ENCODE measurements around the gene ANK2. TPM values are rescaled to one million over a fixed set of nuclear protein-coding genes. Genes with fewer than 3 reads are reported as not detected.
"Not testable (repeated sequence)": the region's sequence is repeated elsewhere in the genome, so short reads cannot be mapped to it uniquely, and the experiment has no call there.

The ANK2 gene
- total RNA-seq, 1 experiment from 2014 or later = 21.2 TPM

DNA sequence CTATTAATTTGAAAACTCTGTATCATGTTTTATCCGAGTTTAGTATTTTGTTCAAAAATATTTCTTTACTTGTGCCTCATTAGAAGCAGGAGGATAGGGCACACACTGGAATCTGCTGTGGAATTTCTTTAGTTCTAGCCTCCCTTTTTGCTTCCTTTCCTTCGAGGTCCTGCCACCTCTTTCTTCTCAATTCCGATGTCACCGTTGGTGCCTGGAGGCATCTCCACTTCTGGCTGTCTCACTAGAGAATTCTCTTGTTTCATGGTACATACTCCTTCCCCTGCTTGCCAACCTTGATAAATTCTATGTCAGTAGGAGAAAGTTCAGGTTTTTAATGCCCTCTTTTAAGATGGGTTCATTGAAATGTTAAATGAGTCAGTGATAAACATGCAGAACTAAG is 140.1 kb downstream of the ANK2 start:
- no peak for DNase-seq (ENCODE audit: low spot score)

DNA sequence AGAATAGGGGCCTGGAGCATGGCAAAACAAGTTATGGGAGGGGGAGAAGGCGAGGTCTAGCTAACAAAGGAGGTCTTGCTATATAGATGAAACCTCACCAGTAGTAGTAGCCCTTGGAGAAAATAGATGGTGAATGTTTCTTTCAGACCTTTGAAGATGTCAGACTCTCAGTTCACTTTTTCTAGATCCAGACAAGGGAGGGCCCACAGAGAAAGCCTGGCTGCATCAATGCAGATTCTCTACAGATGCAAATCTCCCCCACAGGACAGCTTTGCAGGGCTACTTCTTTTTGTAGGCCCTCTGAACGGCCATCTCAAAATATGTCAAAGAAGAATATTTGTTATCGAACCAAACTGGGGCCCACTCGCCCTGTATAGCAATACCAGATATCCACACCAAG is 159.7 kb downstream of the ANK2 start:
- DNase-seq (ENCODE audit: low spot score) = no peak

DNA sequence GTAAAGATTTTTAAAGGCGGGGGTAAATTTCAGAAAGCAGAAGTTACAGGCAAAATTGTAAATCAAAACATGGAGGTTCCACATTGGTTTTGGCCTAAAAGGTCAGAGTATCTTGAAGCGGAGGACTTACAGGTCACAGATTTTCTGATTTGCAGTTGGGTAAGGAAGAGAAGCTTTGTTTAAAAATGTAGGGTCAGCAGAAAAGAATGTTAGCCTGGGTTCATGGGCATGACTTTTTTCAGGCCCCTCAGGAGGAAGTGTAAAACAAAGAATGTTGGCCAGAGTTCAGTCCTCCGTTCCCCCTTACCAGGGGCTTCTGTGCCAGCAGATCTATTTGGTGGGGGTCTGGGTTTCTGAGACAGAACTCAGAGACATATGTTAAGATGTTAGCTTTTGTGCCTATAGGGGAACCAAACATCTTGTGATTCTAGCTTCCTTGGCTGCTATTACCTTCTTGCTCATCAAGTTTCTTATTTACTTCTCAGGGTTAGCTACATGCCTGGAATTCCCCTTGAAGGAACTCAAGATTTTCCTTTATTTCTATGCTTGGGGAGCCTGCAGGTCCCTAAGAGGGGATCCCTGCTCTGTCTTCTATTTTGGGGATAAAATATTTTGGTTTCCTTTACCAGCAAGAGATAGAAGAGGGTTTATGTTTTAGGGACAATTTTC is 160.3 kb downstream of the ANK2 start:
- no peak for DNase-seq (ENCODE audit: low spot score)

DNA sequence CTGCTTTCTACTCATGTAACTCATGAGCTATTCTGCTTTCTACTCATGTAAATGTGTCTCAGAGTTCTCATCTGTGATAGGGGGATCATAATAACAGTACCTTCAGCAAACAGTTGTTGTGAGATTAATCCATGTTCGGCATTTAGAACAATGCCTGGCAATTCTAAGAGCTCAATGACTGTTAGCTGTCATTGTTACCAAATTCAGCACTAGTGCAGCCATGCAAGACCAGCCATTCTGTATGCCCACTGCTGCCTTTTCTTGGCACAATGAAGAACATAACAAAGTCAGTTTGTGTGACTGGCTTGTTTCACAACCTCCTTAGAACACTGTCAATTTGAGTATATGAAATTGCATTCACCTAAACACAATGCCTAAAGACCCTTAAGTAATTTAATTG is 163.2 kb downstream of the ANK2 start:
- DNase-seq (ENCODE audit: low spot score) = no peak

DNA sequence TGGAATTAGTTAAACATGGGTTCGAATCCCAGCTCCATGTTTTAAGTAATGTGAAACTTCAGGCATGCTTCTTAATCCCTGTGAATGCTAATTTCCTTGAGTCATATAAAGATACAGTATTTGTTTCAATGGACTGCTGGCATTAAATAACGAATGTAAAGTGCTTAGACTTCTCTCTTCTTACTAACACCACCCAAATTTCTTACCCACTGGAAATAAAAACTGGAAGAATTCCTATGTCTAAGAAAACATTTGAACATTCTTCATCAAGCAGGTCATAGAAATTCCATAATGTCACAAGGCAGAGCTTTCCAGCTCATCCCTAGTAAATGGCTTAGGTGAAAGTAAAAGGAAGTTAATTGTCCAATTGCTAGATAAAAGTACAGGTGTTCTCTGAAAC is 172.5 kb downstream of the ANK2 start:
- peak; percentile 55 for DNase-seq (ENCODE audit: low spot score)

DNA sequence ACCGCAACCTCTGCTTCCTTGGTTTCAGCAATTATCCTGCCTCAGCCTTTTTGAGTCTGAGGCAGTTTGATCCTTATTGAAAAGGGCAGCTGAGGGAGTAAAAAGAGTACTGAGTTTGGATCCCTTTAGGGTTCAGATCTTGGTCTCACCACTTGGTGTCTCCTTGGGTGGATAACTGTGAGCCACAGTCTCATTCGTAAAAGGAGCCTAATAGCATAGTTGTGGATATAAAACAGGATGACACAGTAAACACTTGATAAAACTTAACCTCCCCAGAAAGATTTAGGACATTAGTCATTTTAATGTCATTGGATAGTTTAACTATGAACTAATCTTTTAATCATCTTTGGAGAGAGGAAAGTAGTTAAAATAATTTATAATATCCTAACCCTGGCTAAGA is 173.0 kb downstream of the ANK2 start:
- DNase-seq (ENCODE audit: low spot score) = peak; percentile 60

DNA sequence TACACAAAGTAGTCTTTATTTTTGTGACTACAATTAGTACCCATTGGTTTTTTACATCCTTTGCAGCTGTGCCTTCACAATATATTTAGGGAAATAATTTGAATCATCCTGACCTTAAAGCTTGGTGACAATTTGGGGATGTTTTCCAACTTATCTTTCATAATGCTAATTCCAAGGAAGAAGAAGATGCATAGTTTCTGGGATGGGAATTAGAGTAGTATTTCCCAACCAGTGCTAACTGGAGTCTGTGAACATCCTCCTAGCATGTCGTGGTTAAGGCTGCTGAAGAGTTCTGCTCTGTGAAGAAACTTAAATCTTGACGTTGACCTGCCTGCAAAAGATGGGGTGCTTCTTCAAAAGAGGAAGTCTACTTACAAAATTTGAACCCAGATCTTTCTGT is 173.5 kb downstream of the ANK2 start:
- no peak for DNase-seq (ENCODE audit: low spot score)

DNA sequence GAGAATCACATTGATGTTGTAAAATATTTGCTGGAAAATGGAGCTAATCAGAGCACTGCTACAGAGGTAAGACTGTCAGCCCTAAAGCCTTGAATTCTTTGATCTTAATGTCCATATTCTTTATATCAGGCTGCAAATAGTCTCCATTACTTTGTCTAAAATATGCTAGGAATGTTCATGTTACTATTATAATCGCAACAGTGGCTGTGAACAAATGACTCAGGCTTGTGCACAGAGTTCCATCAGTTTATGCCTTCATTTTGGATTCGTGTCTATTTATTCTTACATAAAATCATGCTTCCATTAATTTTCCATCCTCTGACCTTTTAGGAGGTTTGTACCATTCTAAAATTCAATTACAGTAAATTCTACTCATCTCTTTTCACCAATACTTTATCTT is 182.7 kb downstream of the ANK2 start:
- peak; percentile 21 for DNase-seq (ENCODE audit: low spot score)

DNA sequence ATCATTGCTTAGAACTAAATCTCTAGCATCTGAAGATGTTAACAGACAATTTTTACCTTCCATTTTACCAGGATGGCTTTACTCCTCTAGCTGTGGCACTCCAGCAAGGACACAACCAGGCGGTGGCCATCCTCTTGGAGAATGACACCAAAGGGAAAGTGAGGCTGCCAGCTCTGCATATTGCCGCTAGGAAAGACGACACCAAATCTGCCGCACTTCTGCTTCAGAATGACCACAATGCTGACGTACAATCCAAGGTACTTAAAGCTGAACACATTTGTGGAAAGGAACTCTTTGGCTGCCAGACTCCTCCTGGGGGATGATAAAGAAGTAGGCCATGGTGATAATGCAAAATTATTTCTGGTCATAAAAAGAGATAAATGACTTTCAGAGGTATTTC is 187.5 kb downstream of the ANK2 start:
- no peak for DNase-seq (ENCODE audit: low spot score)

DNA sequence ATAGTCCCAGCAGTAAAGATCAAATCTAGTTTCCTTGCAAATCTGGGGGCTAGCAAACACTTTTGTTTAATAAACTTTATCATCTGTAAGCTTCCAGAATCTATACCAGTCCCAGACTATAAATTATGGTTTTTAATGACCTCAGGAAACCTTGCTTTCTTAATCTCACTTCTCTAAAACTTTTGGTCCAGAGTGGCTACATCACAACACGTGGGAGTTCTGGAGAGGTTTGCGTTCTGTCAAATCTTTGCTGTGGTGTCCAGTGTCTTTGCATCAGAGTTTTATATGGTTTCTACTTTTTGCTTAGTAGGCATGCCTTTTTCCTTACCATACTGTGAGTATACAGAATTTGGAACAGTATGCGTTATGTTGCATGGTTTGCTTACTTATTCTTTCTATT is 193.9 kb downstream of the ANK2 start:
- no peak for DNase-seq (ENCODE audit: low spot score)

DNA sequence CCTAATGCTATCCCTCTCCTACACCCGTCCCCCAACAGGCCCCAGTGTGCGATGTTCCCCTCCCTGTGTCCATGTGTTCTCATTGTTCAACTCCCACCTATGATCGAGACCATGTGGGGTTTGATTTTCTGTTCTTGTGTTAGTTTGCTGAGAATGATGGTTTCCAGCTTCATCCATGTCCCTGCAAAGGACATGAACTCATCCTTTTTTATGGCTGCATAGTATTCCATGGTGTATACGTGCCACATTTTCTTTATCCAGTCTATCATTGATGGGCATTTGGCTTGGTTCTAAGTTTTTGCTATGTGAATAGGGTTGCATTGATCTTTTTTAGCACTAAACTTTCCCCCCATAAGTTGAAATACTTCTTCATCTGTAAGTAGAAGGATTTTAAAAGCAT is 195.3 kb downstream of the ANK2 start:
- DNase-seq (ENCODE audit: low spot score) = not testable (repeated sequence)

DNA sequence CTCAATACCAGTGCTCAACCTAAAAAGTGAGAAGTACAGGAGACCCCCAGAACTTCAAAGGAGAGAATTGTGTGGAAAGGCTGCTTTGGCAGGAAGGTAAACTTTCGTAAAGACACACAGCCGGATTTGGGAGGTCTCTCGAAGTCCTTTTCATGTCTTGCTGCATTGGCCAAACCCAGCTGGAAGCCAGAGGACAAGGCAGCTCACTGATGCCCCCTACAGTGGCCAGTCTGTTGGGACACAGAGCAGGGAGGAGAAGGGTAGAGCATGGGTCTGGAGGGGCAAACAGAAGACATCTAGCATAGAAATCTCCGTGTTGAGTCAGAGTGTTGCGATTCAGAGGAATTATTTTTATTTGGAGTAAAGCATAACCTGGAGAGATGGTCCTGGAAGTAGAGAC is 198.9 kb downstream of the ANK2 start:
- no peak for DNase-seq (ENCODE audit: low spot score)

DNA sequence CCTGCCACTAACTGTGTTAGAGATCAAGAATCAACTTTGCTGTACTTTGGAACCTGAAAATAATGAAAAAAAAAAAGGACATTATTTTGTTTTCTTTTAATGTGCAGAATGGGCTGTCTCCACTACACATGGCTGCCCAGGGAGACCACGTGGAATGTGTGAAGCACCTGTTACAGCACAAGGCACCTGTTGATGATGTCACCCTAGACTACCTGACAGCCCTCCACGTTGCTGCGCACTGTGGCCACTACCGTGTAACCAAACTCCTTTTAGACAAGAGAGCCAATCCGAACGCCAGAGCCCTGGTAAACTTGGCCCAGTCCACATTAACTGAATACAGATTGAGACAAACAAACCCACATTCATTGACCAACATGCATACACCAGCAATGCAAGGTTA is 206.2 kb downstream of the ANK2 start:
- no peak for DNase-seq (ENCODE audit: low spot score)

DNA sequence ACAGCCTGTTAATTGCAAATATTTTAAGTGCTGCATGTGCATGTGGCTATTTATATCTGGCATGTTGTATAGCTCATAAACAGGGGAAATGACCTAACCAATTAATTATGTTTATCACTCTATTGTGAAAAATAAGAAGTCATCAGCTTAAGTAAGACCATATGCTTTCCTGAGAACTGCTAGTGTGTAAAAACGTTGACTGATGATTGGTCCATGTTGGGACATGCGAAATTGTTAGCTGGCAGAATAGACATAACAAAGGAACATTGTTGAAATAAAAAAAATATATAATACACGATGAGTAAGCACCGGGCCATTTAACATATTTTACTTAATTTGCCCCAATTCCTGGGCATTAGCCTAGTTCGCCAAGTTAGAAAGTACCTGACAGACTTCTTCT is 207.5 kb downstream of the ANK2 start:
- DNase-seq (ENCODE audit: low spot score) = no peak

DNA sequence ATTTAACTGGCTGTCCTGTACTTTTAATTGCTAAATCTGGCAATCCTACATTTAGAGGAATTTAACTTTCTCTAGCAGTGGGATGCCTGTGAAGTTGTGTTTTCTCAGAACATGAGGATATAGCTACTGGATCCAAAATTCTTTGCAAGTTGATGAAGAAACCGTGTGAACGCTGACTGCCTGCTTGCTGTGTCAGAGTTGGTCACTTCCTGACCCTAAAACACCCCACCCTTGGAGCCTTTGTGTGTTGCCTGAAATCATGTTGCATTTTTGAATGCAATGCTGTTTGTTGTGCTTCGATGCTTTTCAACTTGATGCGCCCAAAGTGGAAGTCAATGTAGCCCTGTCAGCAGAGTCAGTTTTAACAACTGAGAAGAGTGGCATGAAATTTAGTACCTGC is 211.2 kb downstream of the ANK2 start:
- no peak for DNase-seq (ENCODE audit: low spot score)

DNA sequence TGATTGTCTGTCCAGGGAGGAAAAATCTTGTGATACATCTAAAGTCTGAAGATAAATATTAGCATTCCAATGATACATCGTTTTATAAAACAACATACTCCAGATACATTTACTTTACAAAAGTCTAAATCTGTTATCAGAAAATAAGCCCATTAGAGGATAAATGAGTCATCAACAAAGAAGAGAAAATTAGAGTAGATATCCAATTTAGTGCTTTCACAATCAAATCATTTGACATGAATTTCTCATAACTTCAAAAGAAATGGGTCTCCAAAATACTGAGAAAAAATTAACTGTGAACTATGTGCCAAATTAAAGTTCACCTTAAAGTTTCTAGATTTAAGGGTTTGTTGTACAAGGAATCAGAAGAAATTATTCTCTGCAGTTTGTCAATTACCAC is 213.8 kb downstream of the ANK2 start:
- DNase-seq (ENCODE audit: low spot score) = no peak

DNA sequence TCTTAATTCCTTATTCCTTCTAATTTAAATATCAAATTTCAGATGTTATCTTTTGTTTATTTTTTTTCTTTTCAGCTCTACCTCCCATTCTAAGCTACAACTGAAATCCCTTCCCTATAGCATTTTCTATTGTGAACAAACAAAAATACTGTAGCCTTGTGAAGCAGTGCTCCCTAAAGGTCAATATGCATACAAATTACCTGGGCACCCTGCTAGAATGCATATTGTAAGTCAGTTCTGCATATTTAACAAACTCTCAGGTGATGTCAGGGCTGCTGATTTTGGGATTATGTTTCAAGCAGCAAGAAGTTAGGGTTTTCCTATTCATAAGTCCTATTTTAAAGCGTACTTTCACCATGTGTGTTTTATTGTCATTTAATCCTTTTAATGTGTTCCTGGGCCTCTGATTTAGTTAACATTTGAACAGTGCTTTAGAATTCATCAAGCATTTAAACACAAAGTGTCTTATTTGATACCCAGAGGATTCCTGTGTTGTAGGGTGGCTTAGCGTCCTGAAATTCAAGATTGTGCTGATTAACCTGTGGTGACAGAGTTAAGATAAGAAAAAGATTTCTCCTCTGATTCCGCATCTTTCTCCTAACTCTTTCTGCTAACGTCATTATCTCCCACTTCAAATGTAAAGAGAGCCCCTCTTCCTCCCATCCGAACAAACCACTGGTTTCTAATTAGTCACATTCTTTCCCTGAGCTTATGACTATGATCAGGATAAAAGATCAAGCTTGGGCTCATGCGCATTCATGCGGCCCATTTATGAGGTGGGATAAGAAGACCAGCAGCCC is 221.3 kb downstream of the ANK2 start:
- DNase-seq (ENCODE audit: low spot score) = no peak

DNA sequence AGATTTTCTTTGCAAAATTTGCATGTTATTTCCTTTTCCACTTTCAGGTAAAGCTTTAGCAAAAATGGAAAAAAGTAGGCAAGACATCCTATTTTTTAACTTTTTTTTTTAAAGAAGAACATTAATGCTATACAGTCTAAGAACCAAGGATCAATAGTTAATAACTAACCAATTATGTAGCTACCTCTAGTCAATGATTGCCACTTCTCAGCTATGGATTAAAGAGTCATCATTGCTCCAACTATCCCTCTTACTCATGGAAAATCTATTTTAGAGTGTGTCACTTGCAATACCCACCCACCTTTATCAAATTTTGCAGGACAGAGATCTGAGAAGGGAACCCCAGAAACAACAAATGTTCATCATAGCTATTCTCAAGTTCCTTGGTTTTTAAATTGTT is 223.1 kb downstream of the ANK2 start:
- DNase-seq (ENCODE audit: low spot score) = no peak

DNA sequence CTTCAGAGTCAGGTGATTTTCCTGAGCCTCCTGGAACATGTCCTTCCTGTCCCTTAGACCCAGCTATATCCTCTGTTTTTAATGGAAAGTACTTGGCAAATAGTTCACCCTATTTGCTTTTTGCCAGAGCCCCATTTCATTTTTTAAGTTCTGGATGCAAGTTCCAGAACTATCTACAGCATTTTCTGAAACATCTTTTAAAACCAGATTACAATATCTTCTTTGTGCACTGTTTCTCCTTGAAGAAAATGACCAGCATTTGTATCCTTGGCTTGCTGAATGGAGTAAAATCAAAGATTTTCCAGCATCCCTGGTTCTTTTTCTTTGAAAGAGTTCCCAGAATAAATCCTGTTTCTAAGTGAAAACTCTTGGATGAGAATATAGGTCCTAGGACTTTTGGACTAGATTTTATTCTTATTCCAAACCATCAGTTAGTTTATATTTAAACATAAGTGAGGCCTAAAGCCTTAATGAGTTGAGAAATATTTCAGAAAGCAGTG is 224.3 kb downstream of the ANK2 start:
- DNase-seq (ENCODE audit: low spot score) = no peak

DNA sequence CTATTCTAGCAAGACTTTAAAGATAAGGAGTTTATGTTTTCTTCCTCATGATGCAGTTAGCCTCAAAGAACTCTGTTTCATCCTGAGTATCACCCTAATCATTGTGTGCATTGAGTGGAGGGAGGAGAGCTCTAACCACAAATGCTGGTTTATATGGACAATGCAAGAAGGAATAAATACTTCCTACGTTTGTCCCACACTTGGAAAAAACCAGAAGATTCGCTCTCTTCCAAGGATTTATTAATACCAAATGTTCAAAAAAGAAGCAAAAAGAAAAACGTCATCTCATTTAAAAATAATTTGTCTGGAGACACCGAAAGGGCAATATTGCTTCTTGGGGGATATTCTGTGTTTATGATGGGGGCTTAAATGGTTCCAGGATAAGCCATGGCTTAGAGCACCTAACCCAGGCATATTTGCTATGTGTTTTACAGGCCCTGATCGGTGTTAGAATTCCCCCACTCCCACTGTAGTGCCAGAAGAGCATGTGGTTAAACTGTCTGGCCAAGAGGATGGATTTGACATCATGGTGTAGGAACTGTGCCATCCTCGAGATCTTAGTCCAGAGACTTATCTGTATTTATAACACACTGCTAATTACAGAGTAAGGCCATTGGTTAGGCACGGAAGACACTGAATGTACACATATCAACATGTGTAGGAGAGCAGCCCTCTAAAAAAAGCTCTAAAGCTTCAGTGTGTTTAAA is 227.2 kb downstream of the ANK2 start:
- no peak for DNase-seq (ENCODE audit: low spot score)

DNA sequence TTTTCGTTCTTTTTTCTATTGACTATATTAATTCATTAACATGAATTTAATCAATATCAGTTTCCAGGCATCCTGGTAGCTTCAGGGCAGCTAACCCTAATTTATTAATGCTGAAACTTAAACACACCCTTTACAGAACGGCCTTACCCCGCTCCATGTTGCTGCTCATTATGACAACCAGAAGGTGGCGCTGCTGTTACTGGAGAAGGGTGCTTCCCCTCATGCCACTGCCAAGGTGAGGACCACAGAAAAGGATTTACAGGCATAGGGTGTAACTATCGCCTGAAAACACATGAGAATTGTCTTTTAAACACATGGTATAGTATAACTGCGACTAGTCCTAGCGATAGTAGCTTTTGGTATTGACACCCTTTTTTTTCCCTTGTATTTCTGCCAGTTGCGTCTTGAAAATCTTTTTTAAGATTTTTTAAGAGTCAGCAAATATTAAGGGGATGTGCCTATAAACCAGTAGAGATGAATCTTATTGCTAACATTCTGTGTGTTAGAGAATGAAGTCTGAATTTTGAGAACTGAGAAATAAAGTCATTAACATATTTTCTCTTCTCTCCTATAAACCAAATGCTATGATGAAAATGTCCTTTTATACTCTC is 229.0 kb downstream of the ANK2 start:
- DNase-seq (ENCODE audit: low spot score) = peak; percentile 71

DNA sequence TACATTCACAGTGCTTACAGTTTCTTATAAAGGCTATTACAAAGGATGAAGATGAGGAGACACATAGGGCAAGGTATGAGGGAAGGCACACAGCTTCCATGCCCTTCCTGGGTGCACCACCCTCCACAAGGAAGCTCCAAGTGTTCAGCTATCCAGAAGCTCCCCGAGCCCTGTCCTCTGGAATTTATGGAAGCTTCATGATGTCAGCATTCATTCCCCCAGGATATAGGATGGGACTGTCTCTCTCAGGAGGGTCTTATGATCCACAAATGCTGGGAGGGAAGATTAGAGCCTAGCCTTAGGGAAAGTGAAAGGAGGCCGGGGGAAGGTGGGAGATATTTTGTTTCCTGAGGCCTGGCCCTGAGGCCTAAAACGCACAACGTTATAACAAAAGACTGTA is 236.0 kb downstream of the ANK2 start:
- no peak for DNase-seq (ENCODE audit: low spot score)

All from A172 (cell line).